Renal pelvis (tissue), 4 donors: ENCODE measurements around the gene DHX38. TPM values are rescaled to one million over a fixed set of nuclear protein-coding genes. Genes with fewer than 3 reads are reported as not detected.
"Not testable (repeated sequence)": the region's sequence is repeated elsewhere in the genome, so short reads cannot be mapped to it uniquely, and the experiment has no call there.

Experiments used
- DNase-seq: peaks from one replicate; pipeline ENCODE4 v3.0.0-alpha.2; 2013
- polyA plus RNA-seq, 3 donors: library from polyadenylated mRNA; unstranded; fragments of 120-200 nt; gene quantifications; one replicate each; pipeline ENCODE4 v1.2.1, GENCODE V29; 2013; ENCODE audit not compliant: insufficient read length in 3 of 3

Gene DHX38
- polyA plus RNA-seq, 3 donors = 71.1 to 84.9 (median 73.9) TPM

DNA sequence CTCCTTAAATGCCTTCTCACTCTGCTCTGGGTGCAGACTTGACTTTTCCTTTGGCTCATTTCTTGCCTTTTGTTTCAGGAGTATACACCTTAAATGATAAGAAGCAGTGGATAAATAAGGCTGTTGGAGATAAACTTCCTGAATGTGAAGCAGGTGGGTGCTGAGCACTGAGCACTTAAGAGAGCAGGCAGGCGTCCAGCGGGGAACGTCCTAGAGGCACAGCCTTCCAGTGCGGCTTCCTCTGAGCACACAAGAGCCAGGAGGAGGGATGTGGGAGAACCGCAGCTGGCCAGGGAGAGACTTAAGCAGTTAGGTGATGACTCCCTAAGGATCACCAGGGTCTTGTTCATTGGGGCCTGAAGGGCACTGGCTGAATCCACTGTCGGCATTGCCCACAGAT lies 18.6 kb upstream of the DHX38 start:
- DNase-seq = not testable (repeated sequence)

DNA sequence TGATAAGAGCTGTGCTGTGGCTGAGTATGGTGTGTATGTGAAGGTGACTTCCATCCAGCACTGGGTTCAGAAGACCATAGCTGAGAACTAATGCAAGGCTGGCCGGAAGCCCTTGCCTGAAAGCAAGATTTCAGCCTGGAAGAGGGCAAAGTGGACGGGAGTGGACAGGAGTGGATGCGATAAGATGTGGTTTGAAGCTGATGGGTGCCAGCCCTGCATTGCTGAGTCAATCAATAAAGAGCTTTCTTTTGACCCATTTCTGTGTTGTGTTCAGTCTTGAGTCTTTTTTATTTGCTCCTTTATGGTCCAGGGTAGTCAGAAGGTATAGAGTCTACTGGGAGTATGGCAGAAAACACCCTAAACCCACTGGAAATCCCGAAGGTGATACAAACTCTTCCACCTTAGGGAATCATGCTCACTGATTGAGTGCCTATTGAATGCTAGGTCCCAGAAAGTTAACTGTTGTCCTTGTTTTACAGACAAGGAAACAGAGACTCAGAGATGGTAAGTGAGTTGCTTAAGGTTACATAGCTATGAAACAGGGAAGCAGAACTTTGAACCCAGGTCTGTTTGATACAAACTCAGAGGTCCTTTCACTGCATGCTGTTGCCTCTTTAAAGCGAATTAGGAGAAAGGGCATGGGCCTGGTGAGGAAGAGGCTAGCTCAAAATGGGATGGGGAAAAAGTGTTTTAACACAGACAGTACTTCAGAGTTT lies 16.5 kb upstream of the DHX38 start:
- not testable (repeated sequence) for DNase-seq

DNA sequence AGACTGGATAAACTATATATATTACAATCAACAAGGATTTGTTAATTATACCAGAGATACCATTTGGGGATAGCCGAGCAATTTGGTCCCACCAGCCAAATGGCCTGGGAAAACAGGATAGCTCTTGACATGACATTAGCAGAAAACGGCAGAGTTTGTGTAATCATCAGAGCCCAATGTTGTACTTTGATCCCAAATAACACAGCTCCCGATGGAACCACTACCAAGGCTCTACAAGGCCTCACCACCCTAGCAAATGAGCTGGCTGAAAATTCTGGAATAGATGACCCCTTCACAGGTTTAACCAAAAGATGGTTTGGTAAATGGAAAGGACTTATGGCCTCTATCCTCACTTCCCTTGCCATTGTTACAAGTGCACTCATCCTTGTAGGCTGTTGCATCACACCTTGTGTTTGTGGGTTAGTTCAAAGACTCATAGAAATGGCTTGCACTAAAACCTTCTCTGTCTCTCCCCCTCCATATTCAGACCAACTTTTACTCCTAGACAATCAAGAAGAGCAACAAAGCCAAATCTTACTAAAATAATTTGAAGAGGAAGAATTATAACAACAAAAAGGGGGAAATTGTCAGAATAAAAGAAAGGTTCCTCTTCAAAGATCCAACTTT lies 9.8 kb upstream of the DHX38 start:
- no peak for DNase-seq

DNA sequence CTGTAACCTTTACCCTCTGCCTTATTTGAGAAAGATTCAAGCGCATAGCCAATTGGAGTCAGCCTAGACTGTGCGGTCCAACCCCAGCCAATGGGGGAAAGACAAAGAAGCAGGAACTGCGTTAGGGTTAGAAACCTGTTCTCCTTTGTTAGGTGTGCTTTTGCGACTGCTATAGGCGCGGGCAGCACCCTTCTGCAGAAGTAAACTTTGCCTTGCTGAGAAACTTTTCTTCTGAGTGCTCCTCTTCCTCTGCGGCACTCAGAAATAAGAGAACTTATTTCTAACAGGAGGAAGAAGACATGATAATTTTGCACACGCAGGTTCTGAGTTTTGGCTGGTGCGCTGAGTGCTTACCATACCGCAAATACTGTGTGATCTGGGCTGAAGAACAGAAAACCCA lies 9.2 kb upstream of the DHX38 start:
- DNase-seq = no peak

DNA sequence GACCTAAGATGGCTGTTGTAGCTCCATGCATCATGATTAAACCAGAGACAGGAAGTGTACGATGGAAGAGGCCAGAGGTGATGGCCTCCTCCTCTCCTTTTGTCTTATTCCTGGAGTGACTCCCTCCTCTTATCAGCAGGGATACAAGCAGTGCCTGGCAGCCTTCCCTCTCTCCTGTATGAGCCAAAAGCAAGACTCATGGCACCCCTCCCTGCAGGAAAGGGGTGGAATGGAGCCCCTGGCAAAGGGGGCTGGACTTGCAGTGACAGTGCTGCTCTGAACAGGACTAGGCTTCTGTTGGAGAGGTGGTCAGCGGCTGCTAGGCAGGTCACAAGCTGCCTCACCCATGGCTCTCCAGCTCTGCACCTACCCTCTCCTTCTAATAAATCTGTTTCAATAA lies 8.6 kb upstream of the DHX38 start:
- DNase-seq = no peak

DNA sequence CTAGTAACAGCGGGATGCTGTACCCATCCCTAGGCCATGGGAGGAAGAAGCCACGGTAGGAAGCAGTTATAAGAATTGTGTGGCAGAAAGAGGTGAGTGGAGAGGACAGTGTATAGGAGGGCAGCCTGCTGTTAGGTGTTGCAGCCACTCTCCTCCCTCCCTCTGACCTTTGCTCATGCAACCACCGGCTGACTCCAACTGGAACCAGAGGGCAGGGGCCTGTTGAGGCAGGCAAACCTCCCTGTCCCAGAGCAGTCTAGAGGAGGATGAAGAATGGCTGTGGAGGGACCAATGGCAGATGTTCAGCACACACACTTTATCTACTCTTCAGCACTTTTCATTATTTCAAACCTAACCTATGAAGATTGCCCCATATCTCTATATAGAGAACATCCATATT lies 2.4 kb upstream of the DHX38 start:
- no peak for DNase-seq

DNA sequence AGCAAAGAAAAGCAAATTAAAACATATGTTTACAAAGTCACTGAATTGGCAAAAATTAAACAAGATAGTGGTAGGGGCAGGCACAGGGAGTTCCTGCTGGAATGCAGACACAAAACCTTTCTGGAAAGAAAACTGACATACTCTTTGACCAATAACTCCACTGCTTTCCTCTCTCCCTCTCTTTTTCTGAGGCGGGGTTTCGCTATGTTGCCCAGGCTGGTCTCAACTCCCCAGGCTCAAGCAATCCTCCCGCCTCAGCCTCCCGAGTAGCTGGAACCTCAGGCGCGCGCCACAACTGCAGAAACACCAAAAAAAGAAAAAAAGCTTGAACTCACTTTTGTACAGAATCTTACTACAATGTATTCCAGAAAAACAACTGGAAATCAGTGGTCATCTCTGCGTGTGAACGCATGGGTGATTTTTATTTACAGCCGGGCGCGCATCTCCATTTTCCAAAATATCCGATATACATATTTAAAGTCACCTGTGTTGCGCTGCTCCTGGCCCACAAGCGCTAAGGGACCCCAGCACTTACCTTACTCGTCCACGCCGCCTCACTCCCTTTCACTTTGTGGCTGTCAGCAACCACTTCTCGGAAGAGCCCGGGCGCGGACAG lies 707 bp upstream of the DHX38 start:
- peak; percentile 20 for DNase-seq

DNA sequence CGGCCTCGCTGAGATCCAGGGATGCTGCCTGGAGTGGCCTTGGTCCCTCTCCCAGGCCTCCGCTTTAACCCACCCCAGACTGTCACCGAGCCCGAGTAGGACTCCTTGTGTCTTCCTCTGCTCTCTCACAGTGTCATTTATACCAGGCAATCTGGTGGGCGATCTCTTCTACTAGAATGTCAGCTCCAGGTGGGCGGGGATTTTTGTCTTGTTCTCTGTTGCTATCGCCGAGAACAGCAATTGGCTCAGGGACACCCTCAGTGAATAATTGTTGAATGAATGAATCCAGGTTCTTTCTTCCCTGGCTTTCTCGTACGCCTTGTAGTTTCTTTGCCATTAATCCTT lies 591 bp downstream of the DHX38 start:
- DNase-seq = no peak

DNA sequence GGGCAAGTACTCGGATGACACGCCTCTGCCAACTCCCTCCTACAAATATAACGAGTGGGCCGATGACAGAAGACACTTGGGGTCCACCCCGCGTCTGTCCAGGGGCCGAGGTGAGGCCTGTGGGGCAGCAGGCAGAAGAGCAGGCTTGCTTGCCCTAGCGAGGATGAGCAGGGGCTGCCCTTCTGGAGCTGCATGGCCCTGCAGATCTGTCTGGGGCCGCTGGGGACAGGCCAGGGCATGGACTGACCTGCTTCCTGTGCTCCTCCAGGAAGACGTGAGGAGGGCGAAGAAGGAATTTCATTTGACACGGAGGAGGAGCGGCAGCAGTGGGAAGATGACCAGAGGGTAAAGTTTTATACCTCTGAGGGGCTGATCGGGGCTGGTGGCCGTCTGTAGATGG lies 5.3 kb downstream of the DHX38 start:
- no peak for DNase-seq

DNA sequence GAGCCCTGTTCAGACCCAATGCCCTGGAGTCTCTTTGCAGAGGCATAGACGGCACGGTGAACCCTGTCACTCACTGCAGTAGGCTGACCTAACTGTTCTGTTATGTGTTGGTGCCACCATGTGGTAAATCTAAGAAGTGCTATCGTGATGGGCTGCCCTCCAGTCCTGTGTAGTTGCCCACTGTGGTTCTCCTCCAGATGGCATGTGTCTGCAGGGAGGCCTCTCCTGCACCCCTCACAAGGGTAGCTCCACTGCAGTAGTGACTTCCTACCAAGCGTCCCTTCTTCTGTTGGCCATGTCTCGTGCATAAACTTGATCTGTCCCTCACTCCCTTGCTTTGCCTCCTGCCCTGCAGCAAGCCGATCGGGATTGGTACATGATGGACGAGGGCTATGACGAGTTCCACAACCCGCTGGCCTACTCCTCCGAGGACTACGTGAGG lies 5.8 kb downstream of the DHX38 start:
- peak; percentile 33 for DNase-seq

DNA sequence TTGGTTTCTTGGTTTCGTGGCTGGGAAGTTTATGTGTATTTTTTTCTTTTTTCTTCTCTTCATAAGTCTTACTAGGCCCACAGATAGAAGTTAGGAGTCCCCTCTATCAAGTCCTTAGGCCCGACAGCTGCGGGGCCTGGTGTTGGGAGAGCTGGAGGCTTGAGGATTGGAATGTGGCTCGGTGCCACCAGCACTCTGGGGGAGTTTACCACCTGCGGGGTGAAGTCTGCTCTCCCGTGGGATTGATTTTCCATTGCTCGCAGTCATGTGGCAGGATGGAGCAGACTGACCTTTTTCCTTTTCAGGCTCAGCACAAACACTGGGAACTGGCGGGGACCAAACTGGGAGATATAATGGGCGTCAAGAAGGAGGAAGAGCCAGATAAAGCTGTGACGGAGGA lies 7.5 kb downstream of the DHX38 start:
- DNase-seq = no peak

DNA sequence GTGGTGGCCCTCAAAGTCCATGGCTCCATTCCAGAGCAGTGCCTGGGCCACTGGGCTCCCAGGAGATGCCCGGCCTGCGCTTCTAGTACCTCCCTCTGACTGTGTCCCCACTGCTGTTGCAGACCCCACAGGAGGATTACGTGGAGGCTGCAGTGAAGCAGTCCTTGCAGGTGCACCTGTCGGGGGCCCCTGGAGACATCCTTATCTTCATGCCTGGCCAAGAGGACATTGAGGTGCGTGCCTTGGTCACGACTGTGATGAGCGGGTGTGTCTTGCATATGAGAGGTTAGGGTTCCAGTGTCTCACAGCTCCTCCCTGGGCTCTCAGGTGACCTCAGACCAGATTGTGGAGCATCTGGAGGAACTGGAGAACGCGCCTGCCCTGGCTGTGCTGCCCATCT lies 11.3 kb downstream of the DHX38 start:
- DNase-seq = no peak

DNA sequence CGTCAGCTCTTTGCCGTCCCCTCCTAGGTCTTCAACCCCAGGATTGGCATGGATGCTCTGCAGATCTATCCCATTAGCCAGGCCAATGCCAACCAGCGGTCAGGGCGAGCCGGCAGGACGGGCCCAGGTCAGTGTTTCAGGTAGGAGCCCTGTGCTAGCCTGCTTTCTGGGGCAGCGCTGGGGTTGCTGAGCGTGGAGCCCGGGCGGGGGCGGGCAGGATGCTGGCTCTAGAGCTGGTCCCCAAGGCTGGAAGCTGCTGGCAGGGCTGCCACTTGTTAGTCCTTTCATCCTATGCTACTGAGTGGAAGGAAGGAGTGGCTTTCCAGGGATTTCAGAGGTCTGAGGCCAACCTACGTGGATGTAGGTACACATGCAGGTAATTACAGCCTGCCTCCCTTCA lies 12.3 kb downstream of the DHX38 start:
- no peak for DNase-seq

DNA sequence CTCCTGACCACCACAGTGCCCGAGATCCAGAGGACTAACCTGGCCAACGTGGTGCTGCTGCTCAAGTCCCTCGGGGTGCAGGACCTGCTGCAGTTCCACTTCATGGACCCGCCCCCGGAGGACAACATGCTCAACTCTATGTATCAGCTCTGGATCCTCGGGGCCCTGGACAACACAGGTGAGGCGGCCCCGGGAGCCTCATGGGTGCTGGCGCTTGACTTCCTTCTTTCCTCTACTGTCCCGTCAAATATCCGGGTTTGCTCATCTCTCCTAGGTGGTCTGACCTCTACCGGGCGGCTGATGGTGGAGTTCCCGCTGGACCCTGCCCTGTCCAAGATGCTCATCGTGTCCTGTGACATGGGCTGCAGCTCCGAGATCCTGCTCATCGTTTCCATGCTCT lies 13.7 kb downstream of the DHX38 start:
- DNase-seq = no peak

DNA sequence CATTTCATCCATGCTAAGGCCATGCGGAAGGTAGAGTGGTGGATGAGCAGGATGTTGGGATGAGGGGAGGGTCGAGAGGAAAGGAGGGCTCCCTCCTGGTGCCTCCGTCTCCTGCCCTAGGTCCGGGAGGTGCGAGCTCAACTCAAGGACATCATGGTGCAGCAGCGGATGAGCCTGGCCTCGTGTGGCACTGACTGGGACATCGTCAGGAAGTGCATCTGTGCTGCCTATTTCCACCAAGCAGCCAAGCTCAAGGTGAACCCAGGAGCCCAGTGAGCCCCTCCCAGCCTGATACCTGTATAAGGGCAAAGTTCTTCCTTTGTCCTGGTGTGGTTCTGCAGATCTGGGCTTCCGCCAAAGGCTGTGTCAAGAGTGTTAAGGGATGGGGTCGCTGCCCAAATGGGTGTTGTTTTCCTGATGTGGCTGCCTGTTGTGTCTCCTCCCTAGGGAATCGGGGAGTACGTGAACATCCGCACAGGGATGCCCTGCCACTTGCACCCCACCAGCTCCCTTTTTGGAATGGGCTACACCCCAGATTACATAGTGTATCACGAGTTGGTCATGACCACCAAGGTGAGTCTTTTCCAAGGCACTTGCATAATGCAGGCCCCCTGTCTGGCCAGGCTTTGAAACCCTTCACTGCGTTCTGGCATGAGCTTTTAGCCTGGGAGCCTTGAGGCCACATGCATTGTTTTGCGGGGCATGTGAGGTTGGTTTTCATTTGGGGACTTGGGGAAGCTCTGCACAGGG lies 14.9 kb downstream of the DHX38 start:
- no peak for DNase-seq

DNA sequence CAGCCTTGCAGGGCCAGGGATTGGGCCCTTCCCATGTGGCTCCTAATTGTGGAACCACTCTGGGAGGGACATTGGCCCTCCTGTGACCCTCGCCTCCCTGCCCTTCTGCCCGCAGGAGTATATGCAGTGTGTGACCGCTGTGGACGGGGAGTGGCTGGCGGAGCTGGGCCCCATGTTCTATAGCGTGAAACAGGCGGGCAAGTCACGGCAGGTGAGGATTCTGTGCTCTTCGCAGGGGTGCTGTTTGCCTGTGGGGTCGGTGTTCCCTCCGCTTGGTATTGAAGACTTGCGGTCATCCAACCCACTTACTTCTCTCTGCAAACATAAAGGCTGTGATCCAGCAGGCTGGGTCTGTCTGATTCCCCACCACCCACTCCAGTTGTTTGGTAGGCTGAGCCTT lies 15.7 kb downstream of the DHX38 start:
- no peak for DNase-seq

DNA sequence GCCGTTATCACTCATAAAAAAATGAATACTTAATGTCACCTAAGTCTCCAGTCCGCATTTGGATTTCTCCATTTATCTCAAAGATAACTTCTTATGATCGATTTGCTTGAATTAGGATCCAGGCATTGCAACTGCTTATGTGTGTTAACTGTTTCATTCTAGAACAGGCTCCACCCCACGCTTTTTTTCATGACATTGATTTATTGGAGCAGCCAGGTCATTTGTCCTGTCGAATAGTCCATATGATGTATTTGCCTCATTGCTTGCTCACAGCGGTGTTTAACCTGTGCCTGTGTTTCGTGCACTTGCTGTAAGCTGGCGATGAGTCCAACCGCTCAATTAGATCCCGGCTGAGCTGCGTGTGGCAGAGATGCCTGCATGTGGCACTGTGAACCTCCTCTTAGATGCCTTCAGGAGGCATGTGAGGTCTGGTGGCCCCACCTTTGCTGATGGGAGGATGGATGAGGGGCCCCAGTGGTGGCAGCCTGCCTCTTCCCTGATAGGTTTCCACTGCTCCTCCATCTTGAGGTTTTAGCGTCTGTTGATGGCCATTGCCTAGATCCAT lies 16.4 kb downstream of the DHX38 start:
- DNase-seq = no peak

DNA sequence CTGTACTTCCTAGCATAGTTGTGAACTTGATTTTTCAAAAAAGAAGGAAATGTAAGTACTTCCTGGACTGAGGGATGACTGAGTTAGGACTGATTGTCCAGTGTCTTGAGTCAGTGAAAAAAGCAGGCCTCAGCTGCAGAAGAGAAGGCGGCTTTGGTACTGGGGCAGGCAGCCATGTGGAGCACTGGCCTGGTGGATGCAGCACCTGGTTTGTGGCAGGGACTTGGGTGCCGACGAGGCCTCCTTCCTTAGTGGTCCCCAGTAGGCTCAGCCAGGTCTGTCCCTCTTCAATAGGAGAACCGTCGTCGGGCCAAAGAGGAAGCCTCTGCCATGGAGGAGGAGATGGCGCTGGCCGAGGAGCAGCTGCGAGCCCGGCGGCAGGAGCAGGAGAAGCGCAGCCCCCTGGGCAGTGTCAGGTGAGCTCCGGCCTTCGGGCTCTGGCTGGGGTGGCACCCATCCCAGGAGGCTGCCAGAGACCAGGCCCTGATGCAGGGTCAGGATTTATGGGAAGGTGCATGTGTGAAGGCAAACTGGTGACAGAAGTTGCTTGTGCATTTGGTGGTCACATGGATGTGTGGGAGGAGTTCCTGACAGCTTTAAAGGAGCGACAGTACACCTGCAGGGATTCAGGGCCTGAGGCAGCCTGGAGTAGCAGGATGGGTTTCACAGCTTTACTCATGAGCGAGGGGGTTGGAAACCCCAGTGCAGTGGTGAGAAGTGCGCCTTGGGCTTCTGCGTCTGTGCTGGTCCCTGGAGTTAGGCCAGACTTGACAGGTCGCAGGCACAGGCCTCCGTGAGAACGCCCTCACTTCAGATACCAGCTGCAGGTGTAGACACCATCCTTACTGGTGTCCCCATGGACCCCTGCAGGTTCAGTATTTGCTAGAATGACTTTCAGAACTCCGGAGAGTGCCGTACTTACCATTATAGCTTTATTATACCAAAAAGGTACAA lies 17.3 kb downstream of the DHX38 start:
- no peak for DNase-seq

DNA sequence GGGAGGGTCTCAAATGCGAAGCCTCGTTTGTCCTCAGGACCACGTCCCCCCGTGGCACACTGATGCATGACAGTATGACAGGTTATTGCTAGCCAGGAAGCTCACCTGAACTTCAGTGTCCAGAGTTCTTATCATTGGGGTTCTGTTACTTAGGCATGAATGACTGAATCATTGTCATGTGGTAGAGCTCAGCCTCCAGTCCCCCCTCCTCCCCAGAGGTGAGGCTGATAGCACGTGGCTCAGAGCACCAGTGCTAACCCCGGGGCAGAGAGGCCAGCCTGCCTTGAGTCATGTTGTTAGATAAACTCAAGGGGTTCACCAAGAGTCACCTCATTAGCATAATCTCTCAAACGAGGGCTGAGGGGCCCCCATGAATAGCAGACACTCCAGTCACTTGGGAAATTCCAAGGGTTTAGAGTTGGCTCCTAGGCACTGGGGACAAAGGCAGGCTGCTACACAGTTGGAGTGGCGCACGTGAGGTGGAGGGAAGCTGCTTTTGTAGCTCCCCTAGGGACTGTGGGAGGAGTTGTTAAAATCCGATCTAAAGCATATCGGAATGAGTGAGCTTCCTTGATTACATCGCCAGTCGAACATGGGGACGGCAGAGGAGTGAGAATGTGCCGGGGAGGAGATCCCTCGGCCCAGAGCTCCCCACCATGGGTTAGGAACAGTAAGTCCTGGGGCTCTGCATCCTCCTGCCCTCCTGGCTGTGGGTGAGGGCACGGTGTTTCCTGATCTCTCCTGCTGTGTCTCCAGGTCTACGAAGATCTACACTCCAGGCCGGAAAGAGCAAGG lies 18.2 kb downstream of the DHX38 start:
- no peak for DNase-seq

DNA sequence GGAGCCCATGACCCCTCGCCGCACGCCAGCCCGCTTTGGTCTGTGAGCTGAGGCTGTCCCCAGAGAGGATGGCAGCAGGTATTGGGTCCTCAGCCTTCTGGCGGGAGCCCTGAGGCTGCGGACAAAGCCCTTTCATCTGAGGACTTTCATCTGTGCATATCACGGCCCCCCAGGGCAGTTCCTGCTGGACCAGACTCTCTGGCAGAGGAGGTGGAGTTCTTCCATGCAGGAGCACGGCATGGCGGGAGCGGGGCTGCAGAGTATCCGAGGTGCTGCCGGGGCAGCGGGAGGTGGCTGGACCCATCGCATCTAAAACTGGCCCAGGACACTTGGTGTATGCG lies 18.8 kb downstream of the DHX38 start:
- DNase-seq = no peak
